ENCODE data around the gene MTUS2. TPM values are rescaled to one million over a fixed set of nuclear protein-coding genes. Genes with fewer than 3 reads are reported as not detected.

Gene MTUS2
- total and polyA plus RNA-seq, 10 donors: 0.20 to 3.2 (median 0.85) TPM

DNA sequence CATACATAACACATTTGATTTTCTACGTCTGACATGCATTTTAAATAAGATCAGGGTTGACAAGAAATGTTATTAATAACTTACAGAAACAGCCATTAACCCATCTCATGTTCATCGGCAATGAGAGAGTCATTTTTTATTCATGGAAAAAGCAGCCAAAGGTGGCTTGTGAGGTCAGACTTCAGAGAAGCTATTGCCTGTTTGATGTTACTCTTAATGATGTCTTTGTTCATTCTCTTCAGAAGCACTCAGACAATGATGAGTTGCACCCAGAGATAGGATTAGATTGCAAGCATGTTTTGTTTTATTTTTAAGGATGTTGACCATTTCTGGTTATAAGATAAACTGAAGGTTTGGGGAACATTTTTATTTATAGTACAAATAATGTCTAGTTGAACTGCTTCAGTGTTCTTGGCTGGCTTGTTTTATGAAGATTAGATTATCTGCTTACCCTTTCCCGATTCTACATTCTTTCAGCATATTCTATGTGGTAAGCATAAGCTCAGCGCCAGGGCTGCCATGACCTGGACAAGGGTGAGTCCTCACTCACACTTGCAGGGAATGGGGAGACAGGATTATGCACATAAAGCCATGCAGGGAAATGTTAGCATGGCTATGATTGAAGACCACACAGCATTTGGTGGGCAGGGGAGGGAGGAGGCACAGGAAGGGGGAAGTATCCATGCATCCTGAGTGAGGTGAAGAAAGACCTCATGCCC, 288.1 kb downstream of the MTUS2 start:
- intact Hi-C loops (cut with DNase I; ENCODE audit: low total_unique reads): no loop called here
- Histone ChIP-seq H3K36me3 (no peaks in the 10 kb centered on the region), H3K27ac (no peak overlapping the region), H3K4me3 (no peak overlapping the region), H3K27me3 (replicated peaks in 1 of 7) (peaks cover 0 to 3% (median 0%) of the 10 kb centered on the region in 7 donors), H3K4me1 (no peaks in the 10 kb centered on the region), H3K9me3 (no peaks in the 10 kb centered on the region)
- TF ChIP-seq POLR2AphosphoS5 (IDR thresholded peaks at IDR 0.05) (no peak), POLR2A (IDR thresholded peaks at IDR 0.05) (no peak)
- TF ChIP-seq, protein P1, sequence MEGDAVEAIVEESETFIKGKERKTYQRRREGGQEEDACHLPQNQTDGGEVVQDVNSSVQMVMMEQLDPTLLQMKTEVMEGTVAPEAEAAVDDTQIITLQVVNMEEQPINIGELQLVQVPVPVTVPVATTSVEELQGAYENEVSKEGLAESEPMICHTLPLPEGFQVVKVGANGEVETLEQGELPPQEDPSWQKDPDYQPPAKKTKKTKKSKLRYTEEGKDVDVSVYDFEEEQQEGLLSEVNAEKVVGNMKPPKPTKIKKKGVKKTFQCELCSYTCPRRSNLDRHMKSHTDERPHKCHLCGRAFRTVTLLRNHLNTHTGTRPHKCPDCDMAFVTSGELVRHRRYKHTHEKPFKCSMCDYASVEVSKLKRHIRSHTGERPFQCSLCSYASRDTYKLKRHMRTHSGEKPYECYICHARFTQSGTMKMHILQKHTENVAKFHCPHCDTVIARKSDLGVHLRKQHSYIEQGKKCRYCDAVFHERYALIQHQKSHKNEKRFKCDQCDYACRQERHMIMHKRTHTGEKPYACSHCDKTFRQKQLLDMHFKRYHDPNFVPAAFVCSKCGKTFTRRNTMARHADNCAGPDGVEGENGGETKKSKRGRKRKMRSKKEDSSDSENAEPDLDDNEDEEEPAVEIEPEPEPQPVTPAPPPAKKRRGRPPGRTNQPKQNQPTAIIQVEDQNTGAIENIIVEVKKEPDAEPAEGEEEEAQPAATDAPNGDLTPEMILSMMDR (IDR thresholded peaks at IDR 0.05 in 8 of 11, conservative IDR thresholded peaks at IDR 0.05 in 3 of 11): no peak
- no peak for DNase-seq
- 69 to 83% (median 75%) methylated on average over 4 of the region's 4 CpGs for WGBS, 5 donors

DNA sequence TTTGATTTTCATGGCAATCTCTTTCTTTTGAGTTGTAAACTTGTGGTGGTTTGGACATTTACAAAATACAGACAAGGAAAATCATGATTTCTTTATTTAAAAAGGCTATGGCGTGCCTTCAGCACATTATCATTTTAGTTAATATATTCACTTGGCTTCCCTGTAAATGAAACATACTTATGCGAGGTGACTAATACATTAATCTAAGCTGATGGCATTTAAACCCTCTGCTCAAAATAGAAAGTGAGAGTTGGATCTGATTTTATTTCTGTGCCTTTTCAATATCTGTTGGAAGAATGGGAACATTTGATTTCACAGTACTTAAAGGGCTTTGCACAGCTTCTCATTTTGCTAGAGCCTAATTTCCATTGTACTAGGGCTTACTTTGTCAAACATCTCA, 289.8 kb downstream of the MTUS2 start:
- H3K4me3 ChIP-seq: no peak overlapping the region
- intact Hi-C loops (cut with DNase I; ENCODE audit: low total_unique reads): no loop called here
- 77 to 91% (median 80%) methylated on average over 2 of the region's 2 CpGs for WGBS, 5 donors

GRCh38 chr13:29111446-29111845, 291.3 kb downstream of the MTUS2 start:
- Histone ChIP-seq H3K27ac (no peak overlapping the region), H3K4me3 (no peak overlapping the region), H3K9me3 (no peaks in the 10 kb centered on the region), H3K4me1 (no peaks in the 10 kb centered on the region), H3K27me3 (replicated peaks in 1 of 7) (peaks cover 0 to 3% (median 0%) of the 10 kb centered on the region in 7 donors), H3K36me3 (no peaks in the 10 kb centered on the region)
- no peak for DNase-seq
- intact Hi-C loops (cut with DNase I; ENCODE audit: low total_unique reads): no loop called here
- 90 to 94% (median 90%) methylated on average over 2 of the region's 2 CpGs for WGBS, 5 donors
- TF ChIP-seq, protein P1 (IDR thresholded peaks at IDR 0.05 in 8 of 11, conservative IDR thresholded peaks at IDR 0.05 in 3 of 11): no peak
- TF ChIP-seq POLR2A (IDR thresholded peaks at IDR 0.05) (no peak), POLR2AphosphoS5 (IDR thresholded peaks at IDR 0.05) (no peak)

More for the DNA sequence above, 289.8 kb downstream of the MTUS2 start:
- Histone ChIP-seq H3K9me3 (no peaks in the 10 kb centered on the region), H3K27ac (no peak overlapping the region), H3K36me3 (no peaks in the 10 kb centered on the region), H3K4me1 (no peaks in the 10 kb centered on the region), H3K27me3 (replicated peaks in 1 of 7) (peaks cover 0 to 3% (median 0%) of the 10 kb centered on the region in 7 donors)
- TF ChIP-seq POLR2A (IDR thresholded peaks at IDR 0.05) (no peak), POLR2AphosphoS5 (IDR thresholded peaks at IDR 0.05) (no peak)
- no peak for DNase-seq

DNA sequence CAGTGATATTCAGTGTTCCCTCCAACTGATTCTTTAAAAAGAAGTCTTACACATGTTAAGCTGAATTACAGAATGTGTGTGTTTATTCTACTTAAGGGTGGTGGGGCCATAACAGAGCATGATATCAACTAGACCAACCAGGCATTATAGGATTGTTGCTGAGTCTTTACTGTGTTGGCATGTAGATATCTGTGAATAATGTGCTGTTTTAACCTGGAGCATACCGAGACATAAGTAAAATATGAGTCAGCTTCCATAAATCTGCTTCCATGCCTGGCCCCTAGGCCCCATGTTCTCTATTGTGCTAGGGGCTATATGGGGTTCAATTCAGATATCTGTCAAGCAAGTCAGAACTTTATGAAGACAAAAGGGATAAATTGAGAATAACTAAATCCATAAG, 295.7 kb downstream of the MTUS2 start:
- no peaks in the 10 kb centered on the region for H3K36me3 ChIP-seq
- no peaks in the 10 kb centered on the region for H3K27me3 ChIP-seq (replicated peaks in 1 of 7)
- TF ChIP-seq POLR2AphosphoS5 (IDR thresholded peaks at IDR 0.05) (no peak), POLR2A (IDR thresholded peaks at IDR 0.05) (no peak)
- TF ChIP-seq, protein P1 (IDR thresholded peaks at IDR 0.05 in 8 of 11, conservative IDR thresholded peaks at IDR 0.05 in 3 of 11): no peak
- 81 to 95% (median 90%) methylated on average over 1 of the region's 1 CpG for WGBS, 5 donors
- no peaks in the 10 kb centered on the region for H3K9me3 ChIP-seq
- H3K27ac ChIP-seq: no peak overlapping the region
- no peak overlapping the region for H3K4me3 ChIP-seq
- no peak for DNase-seq
- intact Hi-C loops (cut with DNase I; ENCODE audit: low total_unique reads): no loop called here
- no peaks in the 10 kb centered on the region for H3K4me1 ChIP-seq
